HG02970 (cell line): Measurements from ENCODE around the gene SBK1.

Source experiments
- ATAC-seq: cut with Tn5 transposase; IDR thresholded peaks from one replicate; pipeline ENCODE4 v1.9.1; 2021; ENCODE audit warnings: mild to moderate bottlenecking, moderate library complexity, moderate number of reproducible peaks; ENCODE audit not compliant: unreplicated experiment, low FRiP score

SBK1 gene

DNA sequence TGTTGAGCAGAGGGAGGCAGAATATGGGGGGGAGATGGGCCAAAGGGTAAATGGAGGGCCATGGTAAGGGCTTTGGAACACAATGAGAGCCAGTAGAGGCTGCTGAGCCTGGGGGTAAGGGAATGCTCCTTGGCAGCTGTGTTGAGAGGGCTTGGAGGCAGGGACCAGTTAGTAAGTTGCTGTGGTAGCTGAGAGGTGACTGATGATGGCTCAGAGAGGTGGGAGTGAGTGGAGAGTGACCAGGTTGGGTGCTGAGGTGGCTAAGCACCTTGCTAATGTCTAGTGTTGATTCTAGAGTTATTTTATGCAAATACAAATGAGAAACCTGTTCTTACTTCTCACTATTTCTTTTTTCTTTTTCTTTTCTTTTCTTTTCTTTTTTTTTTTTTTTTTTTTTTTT lies 10.8 kb downstream of the SBK1 start:
- no peak for ATAC-seq

DNA sequence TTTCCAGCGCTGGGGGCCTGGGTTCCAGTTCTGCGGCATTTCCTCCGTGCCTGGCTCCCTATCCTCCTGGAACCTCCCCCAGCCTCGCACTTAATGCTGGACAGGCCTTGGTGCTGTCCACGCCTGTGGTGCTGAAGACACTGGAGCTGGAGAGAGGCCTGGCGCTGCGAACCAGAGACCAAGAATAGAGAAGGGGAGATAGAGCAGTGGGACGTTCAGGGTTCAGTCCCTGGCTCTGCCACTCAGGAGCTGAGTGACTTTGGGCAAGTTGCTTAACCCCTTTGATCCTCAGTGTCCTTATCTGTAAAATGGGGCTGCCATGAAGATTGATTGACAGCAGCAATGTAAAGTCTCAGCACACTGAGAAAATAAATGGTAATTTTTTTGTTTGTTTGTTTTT lies 11.9 kb downstream of the SBK1 start:
- no peak for ATAC-seq

DNA sequence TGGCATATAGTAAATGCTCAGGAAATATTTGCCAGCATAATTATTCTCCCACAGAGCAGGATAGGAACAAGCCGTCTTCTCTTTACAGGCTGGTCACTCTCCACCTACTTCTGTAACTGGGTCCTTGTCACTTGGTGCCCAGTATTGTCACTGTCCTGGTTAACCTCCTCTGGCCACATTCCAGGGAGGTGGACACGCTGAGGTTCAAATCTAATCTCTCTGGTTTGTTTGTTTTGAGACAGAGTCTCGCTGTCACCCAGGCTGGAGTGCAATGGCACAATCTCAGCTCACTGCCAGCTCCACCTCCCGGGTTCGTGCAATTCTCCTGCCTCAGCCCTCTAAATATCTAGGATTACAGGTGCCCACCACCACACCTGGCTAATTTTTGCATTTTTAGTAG lies 15.6 kb downstream of the SBK1 start:
- no peak for ATAC-seq

DNA sequence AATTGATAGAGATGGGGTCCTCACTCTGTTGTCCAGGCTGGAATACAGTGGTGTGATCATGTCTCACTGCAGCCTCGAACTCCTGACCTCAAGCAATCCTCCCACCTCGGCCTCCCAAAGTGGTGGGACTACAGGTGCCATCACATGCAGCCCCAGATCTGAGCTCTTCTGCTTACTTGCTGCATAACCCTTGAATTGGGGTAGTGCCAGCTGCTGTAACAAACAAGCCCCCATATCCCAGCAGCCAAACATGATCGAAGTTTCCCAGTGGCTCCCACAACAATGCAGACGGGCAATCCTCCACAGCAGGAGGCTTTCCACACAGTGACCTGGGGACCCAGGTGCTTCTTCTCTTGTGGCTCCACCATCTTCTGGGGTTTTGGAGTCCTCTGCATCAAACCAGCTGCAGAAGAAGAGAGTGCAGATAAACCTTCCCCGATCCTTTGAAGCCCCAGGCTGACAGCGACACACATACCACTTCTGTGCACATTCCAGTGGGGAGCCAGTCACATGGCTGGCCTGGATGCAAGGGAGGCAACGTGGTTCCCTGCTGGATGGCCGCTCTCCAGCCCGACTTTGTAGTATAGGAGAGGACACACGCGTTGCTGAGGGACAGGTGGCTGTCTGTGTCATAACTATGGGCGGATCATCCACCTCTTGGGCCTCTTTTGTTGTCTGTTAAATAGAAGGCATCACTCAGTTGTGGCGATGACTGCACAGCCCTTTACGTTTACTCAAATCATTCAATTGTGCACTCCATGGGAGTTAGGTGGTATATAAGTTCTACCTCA lies 16.7 kb downstream of the SBK1 start:
- no peak for ATAC-seq

DNA sequence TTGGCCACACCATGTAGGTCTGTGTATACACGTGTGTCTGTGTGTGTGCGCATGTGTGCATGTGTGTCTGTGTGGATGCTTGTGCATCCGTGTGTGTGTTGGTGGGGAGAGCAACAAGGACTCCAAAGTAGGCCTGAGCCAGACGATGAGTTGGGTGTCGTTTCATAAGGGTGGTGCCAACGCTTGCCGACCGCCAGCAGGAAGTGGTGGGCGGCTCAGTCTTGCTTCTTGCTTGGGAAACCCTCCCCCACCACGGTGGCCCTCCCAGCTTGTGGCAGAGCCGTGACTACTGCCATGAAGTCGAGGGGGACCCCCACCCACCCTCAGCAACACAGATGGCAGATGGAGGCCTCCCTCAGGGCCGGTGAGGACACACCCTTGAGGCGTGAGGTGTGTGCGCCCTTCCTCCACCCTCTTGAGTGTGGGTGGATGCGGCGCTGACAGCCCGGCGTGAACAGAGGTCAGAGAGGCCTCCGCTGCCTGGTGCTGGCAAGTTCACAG lies 17.5 kb downstream of the SBK1 start:
- ATAC-seq: no peak

DNA sequence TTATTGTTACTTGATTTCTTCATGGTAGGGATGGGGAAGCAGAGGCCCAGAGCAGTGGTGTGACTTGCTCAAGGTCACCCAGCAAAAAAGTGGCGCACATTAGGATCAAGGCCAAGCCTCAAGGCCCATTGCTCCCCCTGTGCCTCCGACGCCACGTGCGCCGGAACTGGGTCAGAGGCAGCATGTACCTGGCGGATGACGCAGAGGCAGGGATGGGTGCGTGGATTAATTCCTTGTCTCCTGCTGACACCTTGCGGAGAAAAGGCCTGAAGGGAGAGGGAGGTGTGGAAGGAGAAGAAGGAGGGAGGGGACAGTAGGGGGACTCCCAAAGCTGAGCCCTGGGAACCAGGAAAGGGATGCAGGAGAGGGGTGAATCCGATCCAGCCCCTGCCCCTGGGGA lies 18.5 kb downstream of the SBK1 start:
- no peak for ATAC-seq

DNA sequence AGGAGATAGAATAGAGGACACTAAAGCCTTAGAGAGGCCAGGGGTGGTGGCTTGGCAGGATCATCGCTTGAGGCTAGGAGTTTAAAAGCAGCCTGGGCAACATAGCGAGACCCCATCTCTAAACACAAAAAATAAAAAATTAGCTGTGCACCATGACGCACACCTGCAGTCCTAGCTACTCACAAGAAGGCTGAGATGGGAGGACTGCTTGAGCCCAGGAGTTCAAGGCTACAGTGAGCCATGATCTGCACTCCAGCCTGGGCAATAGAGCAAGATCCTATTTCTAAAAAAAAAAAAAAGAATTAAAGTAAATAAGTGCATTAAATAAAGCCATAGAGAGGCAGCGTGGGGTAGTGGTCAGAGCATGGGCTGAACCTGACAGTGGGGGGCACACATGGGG lies 19.1 kb downstream of the SBK1 start:
- no peak for ATAC-seq

DNA sequence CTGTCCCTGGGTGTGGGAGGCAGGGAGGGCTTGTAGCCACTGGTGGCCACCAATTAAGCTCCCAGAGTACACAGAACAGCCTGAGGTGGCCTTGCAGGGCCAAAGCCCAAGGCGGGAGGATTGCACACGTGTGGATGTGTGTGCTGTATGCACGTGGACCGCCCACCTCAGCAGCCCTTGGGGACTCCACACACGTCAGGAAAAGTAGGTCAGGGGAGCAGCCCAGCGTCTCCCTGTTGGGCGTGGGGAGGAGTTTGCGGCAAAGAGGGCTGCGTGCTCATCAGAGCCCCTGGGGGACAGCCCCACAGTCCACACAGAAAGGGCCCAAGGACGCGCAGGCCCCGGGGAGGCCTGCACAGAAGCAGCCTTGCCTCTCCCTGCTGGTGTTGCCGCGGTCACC lies 19.6 kb downstream of the SBK1 start:
- no peak for ATAC-seq

DNA sequence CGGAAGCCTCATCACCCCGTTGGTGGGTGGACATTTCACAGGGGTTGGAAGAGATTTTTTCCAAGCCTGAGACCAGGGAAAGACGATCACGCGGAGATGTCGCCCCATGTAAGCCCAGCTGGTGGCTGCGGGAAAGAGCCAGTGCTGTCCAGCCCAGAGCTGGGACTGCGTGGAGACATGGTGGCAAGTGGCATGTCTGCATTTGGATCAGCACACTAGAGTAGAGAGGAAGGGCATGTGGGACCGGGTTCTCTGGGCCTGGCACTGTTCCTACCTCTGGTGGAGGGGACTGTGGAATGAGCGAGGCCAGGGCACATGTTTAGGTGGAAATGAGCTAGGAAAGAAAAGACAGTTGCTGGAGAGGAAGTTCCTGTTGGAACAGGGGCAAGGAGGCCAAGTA lies 20.0 kb downstream of the SBK1 start:
- no peak for ATAC-seq

DNA sequence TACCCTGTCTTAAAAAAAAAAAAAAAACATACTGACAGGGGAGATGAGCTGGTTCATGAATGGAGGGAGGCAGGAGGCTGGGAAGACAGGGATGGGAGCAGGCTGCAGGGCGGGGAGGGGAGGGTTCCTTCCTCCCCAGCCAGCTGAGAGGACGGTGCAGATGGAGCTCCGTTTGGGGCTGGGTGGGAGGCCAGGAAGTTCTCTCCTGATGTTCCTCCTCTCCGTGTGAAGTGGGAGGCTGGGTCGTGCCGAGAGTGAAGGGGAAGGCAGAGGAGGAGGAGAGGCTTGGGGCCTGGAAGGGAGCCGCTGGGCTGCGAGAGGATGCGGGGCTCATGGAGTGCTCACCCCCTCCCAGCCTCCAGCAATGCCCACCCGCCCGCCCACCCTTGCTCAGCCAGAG lies 21.3 kb downstream of the SBK1 start:
- no peak for ATAC-seq

DNA sequence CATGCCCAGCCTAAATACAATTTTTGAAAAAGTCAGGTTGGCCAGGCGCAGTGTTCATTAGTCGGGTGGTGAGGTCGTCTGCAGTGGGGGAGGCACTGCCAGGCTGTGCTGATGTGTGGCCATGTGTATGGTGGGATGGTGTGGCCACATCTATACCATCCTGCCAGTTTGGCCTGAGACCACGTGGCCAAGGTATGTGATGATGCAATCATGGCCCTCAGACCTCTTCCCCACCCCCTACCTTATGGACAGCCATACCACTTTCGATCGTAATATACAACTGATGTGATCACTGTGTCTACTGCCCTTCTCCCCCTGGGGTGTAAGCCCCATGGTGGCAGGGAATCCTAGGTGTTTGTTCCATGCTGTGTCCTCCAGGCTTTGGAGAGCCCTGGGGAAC lies 23.7 kb downstream of the SBK1 start:
- no peak for ATAC-seq

DNA sequence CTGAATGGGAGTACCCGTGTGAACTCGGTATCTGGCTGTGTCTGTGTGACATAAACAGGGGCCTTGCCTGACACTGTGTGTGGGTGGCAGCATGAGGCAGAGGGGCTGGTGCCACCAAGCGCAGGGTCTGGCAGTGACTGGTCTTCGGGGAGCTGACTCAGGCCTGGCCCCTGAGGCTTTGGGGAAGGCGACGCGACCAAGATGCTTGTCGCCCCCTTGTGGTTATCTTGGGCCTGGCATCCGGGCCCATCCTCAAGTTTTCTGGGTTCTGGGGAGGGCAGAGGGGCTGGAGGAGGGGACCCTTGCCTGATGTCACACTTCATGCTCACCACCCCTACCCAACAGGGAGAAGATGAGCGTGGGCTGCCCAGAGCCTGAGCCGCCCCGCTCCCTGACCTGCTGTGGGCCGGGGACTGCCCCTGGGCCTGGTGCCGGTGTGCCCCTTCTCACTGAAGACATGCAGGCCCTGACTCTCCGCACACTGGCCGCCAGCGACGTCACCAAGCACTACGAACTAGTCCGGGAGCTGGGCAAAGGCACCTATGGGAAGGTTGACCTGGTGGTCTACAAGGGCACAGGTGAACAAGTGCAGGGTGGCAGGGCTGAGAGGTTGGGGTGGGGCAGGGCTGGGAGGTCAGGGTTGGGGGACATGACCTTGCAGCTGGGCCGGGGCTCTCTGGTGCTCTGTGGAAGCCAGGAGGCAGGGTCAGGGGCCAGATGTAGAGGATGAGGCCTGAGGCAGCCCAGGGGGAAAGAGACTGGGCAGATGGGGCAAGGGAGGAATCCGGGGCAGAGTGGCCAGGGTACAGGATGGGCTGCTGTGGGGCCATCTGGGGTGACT lies 24.9 kb downstream of the SBK1 start:
- ATAC-seq: no peak

DNA sequence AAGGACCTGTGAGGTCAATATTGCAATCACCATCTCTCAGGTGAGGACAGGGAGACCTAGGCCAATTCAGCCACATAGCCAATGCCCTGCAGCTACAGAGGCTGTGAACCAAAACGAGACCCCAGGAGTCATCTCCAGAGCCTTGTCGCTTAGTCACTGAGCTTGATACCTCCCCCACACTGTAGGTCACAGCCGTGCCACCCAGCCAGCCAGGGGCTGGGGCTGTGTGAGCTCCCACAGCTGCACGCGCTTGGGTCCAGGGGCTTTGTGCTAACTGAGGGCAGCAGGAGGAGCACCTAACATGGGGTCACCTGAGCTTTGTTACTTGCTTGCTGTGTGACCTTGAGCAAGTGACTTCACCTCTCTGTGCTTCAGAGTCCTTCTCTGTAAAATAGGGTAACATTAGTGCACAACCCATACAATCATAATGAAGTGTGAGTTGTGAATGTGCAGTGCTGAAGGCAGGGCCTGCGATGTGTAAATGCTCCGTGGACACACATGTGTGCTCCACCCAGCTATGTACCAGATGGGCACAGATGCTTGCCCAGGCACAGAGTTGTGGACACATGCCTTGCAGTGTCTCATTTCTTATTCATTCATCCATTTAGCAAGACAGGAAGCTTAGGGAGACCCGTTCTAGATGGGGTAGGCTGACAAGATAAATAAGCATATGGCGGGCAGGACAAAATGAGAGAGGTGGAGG lies 25.9 kb downstream of the SBK1 start:
- ATAC-seq: no peak

DNA sequence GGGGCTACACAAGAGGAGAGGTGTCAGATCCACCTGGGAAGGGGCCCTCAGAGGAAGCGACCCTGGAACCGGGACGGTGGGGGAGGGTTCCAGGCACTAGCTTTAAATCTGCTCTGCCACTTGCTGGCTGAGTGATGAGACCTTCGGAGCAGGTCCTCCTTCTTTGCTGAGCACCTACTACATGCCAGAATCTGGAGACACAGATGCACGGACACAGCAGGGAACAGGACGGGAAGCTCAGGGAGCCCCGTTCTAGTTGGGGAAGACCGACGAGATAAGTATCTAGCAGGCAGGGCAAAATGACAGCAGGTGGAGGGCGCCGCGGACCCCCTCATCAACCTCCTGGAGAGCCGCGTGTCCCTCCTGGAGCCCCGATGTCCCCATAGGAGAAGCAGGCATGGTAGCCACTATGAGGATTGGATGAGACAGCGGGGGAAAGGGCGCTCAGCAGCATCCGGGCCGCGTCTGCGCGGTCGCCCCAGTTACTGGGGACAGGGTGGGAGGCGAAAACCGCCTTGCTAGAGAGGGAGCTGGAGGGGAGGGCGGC lies 27.2 kb downstream of the SBK1 start:
- no peak for ATAC-seq

DNA sequence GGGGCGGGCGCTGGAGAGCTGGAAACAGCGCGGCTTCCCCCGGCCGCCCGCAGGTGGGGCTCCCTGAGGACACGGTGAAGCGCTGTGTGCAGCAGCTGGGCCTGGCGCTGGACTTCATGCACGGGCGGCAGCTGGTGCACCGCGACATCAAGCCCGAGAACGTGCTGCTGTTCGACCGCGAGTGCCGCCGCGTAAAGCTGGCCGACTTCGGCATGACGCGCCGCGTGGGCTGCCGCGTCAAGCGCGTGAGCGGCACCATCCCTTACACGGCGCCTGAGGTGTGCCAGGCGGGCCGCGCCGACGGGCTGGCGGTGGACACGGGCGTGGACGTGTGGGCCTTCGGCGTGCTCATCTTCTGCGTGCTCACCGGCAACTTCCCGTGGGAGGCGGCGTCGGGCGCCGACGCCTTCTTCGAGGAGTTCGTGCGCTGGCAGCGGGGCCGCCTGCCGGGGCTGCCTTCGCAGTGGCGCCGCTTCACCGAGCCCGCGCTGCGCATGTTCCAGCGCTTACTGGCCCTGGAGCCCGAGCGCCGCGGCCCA lies 27.8 kb downstream of the SBK1 start:
- ATAC-seq: no peak

DNA sequence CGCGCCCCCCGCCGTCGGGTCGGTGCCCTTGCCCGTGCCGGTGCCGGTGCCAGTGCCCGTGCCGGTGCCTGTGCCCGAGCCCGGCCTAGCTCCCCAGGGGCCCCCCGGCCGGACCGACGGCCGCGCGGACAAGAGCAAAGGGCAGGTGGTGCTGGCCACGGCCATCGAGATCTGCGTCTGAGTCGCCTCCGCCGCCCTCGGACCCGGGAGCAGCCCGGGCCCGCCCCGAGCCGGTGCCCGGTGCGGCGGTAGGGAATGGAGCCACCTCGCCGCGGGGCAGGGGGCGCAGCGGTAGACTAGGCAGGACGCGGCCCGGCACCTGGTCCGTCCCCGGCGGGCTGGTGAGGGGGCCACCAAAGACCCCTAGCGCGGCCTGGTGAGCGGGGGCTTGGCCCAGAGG lies 28.4 kb downstream of the SBK1 start:
- ATAC-seq: no peak

DNA sequence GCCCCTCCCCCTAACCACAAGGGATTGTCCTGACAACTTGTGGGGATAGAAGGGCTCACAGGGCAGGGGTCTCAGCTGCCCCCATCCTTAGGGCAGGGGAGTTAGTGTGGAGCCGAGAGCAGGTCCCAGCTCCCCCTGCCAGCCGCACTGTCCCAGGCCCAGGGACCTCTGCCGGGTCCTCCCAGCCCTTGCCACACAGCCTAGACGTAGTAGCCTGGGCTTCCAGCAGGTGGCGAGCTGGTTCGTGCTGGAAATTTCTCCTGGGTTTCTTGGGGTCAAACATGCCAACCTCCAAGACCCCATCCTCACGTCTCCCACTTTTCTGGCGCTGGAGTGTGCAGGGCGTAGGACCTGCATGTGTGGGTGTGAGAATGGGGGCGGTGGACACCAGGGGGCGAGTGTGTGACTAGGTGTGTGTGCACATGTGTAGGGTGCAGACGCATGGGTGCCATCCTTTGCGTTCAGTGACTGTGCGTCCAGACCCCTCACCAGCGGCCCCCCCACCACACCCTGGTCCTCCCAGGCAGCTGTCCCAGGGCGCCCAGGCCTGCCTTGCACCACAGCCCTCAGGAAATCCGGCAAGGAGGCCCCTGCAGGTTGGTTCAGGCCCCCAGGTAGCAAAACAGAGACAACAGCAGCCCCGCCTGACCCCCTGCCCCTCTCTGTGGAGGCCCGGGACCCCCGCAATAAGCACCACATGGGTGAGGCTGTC lies 29.5 kb downstream of the SBK1 start:
- ATAC-seq: no peak

DNA sequence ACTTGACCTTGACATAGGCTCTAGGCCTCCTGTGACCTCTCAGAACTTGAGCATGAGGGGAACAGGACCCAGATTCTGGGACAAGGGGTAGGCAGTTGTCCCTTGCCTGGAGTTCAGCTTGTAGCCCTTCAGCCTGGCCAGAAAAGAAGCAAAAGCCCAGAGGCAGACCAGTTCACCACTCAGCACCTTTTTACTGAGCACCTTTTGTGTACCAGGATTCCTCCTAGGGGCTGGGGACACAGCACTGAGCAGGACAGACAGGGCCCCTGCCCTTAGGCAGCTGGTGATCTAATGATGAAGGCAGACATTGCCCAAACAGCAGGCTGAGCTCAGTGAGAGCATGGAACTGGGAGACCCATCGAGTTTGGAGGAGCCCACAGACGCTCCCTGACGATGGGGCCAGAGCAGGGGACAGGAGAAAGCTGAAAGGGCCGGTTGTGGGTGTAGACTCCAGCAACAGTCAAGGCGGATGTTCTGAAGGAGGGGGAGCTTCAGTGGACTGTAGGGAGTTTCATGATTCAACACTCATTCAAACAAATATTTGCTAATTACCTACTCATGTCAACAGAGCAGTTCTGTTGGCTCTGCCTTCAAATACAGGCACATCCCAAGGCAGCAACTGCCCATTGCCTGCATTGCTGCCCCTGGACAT lies 32.0 kb downstream of the SBK1 start:
- no peak for ATAC-seq

DNA sequence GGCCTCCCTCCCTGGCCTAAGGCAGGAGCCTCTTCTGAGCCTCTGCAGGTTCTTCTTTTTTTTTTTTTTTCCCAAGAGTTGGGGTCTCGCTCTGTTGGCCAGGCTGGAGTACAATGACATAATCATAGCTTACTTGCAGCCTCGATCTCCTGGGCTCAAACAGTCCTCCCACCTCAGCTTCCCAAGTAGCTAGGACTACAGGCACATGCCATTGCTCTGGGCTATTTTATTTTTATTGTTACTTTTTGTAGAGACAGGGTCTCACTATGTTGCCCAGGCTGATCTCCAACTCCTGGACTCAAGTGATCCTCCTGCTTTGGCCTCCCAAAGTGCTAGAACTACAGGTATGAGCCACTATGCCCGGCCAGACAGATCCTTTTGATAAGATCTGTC lies 32.6 kb downstream of the SBK1 start:
- no peak for ATAC-seq
